ENCODE results near the gene ARRDC3.

DNA sequence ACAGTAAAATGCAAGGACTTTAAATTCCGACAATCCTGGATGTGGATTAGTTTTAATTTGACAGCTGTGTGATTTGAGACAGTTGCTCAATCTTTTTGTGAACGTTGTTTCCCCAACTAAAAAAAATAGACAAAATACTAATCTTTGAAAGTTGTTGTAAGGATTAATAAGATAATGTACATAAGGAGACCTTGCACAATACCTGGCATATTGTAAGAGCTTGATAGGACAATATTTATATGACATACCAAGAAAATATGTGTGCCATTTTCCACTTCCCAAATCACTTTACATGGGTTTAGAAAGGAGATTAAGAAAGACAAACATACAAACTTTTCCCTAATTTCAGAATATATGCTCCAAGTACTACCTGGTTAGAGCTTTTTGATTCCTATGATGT lies 25.3 kb downstream of the ARRDC3 start:
- no peak for TF ChIP-seq CTCF (IDR thresholded peaks at IDR 0.05)
- TF ChIP-seq SIN3A (IDR thresholded peaks at IDR 0.05; ENCODE audit: borderline replicate concordance, insufficient read depth, low read depth, low read length), result no peak
- TF ChIP-seq POLR2AphosphoS5 (IDR thresholded peaks at IDR 0.05; ENCODE audit: low read depth, low read length), result no peak
